HepG2 (cell line): ENCODE measurements around the gene NDUFB10. TPM values are rescaled to one million over a fixed set of nuclear protein-coding genes. Genes with fewer than 3 reads are reported as not detected.
"Not testable (repeated sequence)": the region's sequence is repeated elsewhere in the genome, so short reads cannot be mapped to it uniquely, and the experiment has no call there.

ENCODE experiments used
- ATAC-seq: fragments of 200-7000 bp; cut with Tn5 transposase; 3 replicates; pipeline ENCODE4 v1.9.1; 2020; ENCODE audit warnings: mild to moderate bottlenecking, moderate library complexity
- BruUV-seq: library from RNA; stranded (reverse); fragments of 400-500 nt; replicated peaks from 2 replicates; lab custom pipeline; 2021; lab: Mats Ljungman, UMichigan
- CTCF ChIA-PET: fragments of 300-600 bp; formaldehyde crosslinking; extraction: SDS; loops from one replicate; lab custom pipeline; 2021; ENCODE audit warnings: low total read pairs, inconsistent platforms, low intra/inter-chr PET ratio; lab: Yijun Ruan, JAX
- POLR2A ChIA-PET: fragments of 350-600 bp; sonication (Branson Sonifier 250); formaldehyde crosslinking; loops from one replicate; lab custom pipeline; 2020; ENCODE audit warnings: antibody characterized with exemption, inconsistent platforms; lab: Yijun Ruan, JAX
- DNase-seq: peaks from one replicate; pipeline ENCODE4 v3.0.0-alpha.2; 2015; ENCODE audit warnings: low spot score
- FAIRE-seq: peaks from 3 replicates; lab custom pipeline; 2011; peaks lifted over from hg19 to GRCh38; lab: Jason Lieb, UNC
- H2AFZ ChIP-seq: one replicate; pipeline ENCODE4 v1.6.1; 2011; ENCODE audit warnings: low read length, inconsistent platforms
- H3K27ac ChIP-seq: fragments of 300-600 bp; 3 replicates; pipeline ENCODE4 v1.8.0; 2011; ENCODE audit warnings: mixed run types, mild to moderate bottlenecking, mixed read lengths, low read length, inconsistent platforms; ENCODE audit not compliant: insufficient read depth; ENCODE audit errors: extremely low read length
- H3K27me3 ChIP-seq, 2 experiments: fragments of 200-600 bp in 1 of 2; 2 replicates in 1 of 2; 3 replicates in 1 of 2; pipeline versions ENCODE4 v1.6.0 to v1.8.0; 2011; ENCODE audit warnings: low read length in 2 of 2, mild to moderate bottlenecking in 2 of 2, moderate library complexity in 2 of 2, inconsistent platforms in 1 of 2; ENCODE audit not compliant: insufficient read depth in 2 of 2, control insufficient read depth in 1 of 2
- H3K36me3 ChIP-seq, 2 experiments: fragments of 200-600 bp in 1 of 2; replicated peaks in 1 of 2; 2 replicates in 1 of 2; 3 replicates in 1 of 2; pipeline versions ENCODE4 v1.5.1 to v1.8.0; 2011; ENCODE audit warnings: low read length in 2 of 2, inconsistent platforms in 1 of 2; ENCODE audit not compliant: insufficient read depth in 2 of 2, control insufficient read depth in 1 of 2
- H3K4me1 ChIP-seq: 2 replicates; pipeline ENCODE4 v1.5.1; 2012; ENCODE audit warnings: low read length, inconsistent platforms; ENCODE audit not compliant: insufficient read depth
- H3K4me2 ChIP-seq: 2 replicates; pipeline ENCODE4 v1.6.0; 2011; ENCODE audit warnings: low read depth, low read length, inconsistent platforms
- H3K4me3 ChIP-seq, 3 experiments: fragments of 200-600 bp in 1 of 3; sonication (generic), shearing (Covaris generic) in 1 of 3; replicated peaks in 1 of 3; 2 replicates each; pipeline ENCODE4 v1.5.1; 2011 to 2016; ENCODE audit warnings: low read length in 3 of 3, inconsistent platforms in 2 of 3, low read depth in 2 of 3, mild to moderate bottlenecking in 2 of 3, control low read depth in 1 of 3, mixed read lengths in 1 of 3; ENCODE audit not compliant: insufficient read depth in 1 of 3
- H3K79me2 ChIP-seq: one replicate; pipeline ENCODE4 v1.6.1; 2011; ENCODE audit warnings: low read length, inconsistent platforms; ENCODE audit not compliant: insufficient read depth
- H3K9ac ChIP-seq: 2 replicates; pipeline ENCODE4 v1.6.0; 2011; ENCODE audit warnings: mild to moderate bottlenecking, low read depth, low read length, inconsistent platforms; ENCODE audit not compliant: insufficient read depth
- H3K9me3 ChIP-seq: 2 replicates; pipeline ENCODE4 v1.5.1; 2012; ENCODE audit warnings: mild to moderate bottlenecking, low read length
- H4K20me1 ChIP-seq: 2 replicates; pipeline ENCODE4 v1.6.0; 2011; ENCODE audit warnings: inconsistent platforms, mild to moderate bottlenecking, low read length, moderate library complexity; ENCODE audit not compliant: insufficient read depth
- JARID2 ChIP-seq: sonication (generic); formaldehyde crosslinking; IDR thresholded peaks from 2 replicates; pipeline ENCODE4 v1.8.1; 2023; ENCODE audit warnings: missing genetic modification reagents, inconsistent platforms; ENCODE audit not compliant: insufficient replicate concordance
- NFYB ChIP-seq: sonication (generic); formaldehyde crosslinking; IDR thresholded peaks from 2 replicates; pipeline ENCODE4 v1.4.0; 2020; ENCODE audit warnings: missing genetic modification reagents
- NFYC ChIP-seq: IDR thresholded peaks from 2 replicates; pipeline ENCODE4 v1.6.1; 2016; ENCODE audit warnings: missing genetic modification reagents, missing compliant biosample characterization
- POLR2A ChIP-seq, 2 experiments: IDR thresholded peaks; 2 replicates each; pipeline ENCODE4 v1.6.1; 2011; ENCODE audit warnings: low read depth in 2 of 2, low read length in 2 of 2, mild to moderate bottlenecking in 1 of 2, moderate library complexity in 1 of 2; ENCODE audit not compliant: insufficient read depth in 1 of 2
- POLR2AphosphoS5 ChIP-seq: IDR thresholded peaks from 2 replicates; pipeline ENCODE4 v1.6.1; 2012; ENCODE audit warnings: low read depth, low read length
- POLR2G ChIP-seq: fragments of 200-400 bp; formaldehyde crosslinking; IDR thresholded peaks from 2 replicates; pipeline ENCODE4 v1.6.1; 2018; ENCODE audit warnings: mild to moderate bottlenecking, low read depth, low read length, moderate library complexity
- RBFOX2 ChIP-seq: fragments of 200-400 bp; formaldehyde crosslinking; IDR thresholded peaks from 2 replicates; pipeline ENCODE4 v1.6.1; 2017; ENCODE audit warnings: low read depth, mild to moderate bottlenecking, low read length
- SP1 ChIP-seq, 2 experiments: fragments of 450-650 bp in 1 of 2; sonication (generic) in 1 of 2; formaldehyde crosslinking in 1 of 2; IDR thresholded peaks; 2 replicates each; pipeline versions ENCODE4 v1.4.0 to v1.6.1; 2016 to 2020; ENCODE audit warnings: missing genetic modification reagents in 1 of 2
- STAT5B ChIP-seq: sonication (generic); formaldehyde crosslinking; IDR thresholded peaks from 2 replicates; pipeline ENCODE4 v1.4.0; 2020; ENCODE audit warnings: missing genetic modification reagents
- THAP11 ChIP-seq: IDR thresholded peaks from 2 replicates; pipeline ENCODE4 v1.6.1; 2016; ENCODE audit warnings: missing biosample characterization, missing genetic modification reagents
- WGBS: methylation state at CpG from one replicate; pipeline ENCODE4 v1.1.6; 2017; ENCODE audit warnings: low lambda C conversion rate; 5-methylcytosine and 5-hydroxymethylcytosine counted together
- in situ Hi-C: cut with HindIII; loops from 2 replicates; pipeline ENCODE4 v1.10.0; 2017; ENCODE audit warnings: low pct_unique_long_range_greater_than_20kb; ENCODE audit not compliant: extremely low pct_ligation_motif_present
- intact Hi-C: fragments of 100-400 bp; cut with micrococcal nuclease; formaldehyde crosslinking; loops from one replicate; pipeline ENCODE4 v1.10.0; 2022; ENCODE audit not compliant: unreplicated experiment
- polyA plus RNA-seq, 8 experiments: library from polyadenylated mRNA; depleted of rRNA in 3 of 8; stranded (reverse) in 7 of 8; unstranded in 1 of 8; fragments of >200 nt; fragmentation: Illumina TruSeq in 4 of 8; extraction: Trizol in 4 of 8; gene quantifications; 2 replicates each; pipeline versions ENCODE4 v1.2.1 to v1.2.3, GENCODE V29; 2011 to 2016; ENCODE audit warnings: low read depth in 4 of 8, missing spikeins in 1 of 8, mixed read lengths in 1 of 8; ENCODE audit not compliant: insufficient read depth in 1 of 8
- total RNA-seq, 5 experiments: library from RNA; depleted of rRNA; stranded (reverse); fragments of >200 nt; fragmentation: Illumina TruSeq; extraction: Trizol; gene quantifications; 2 replicates each; pipeline ENCODE4 v1.2.3, GENCODE V29; 2016; ENCODE audit warnings: low read depth in 1 of 5
- TF ChIP-seq, protein P1 (sequence below): sonication (generic); formaldehyde crosslinking; IDR thresholded peaks from 2 replicates; pipeline ENCODE4 v1.4.0; 2020; ENCODE audit warnings: missing genetic modification reagents
- TF ChIP-seq, protein P2 (sequence below): sonication (generic); formaldehyde crosslinking; IDR thresholded peaks from 2 replicates; pipeline ENCODE4 v1.8.0; 2022; ENCODE audit warnings: mild to moderate bottlenecking, missing genetic modification reagents, moderate library complexity
- TF ChIP-seq, protein P3 (sequence below): sonication (generic); formaldehyde crosslinking; IDR thresholded peaks from 2 replicates; pipeline ENCODE4 v1.8.0; 2022; ENCODE audit warnings: missing genetic modification reagents, mild to moderate bottlenecking, moderate library complexity, borderline replicate concordance
- TF ChIP-seq, protein P4 (sequence below): sonication (generic); formaldehyde crosslinking; IDR thresholded peaks from 2 replicates; pipeline ENCODE4 v1.4.0; 2020; ENCODE audit warnings: missing genetic modification reagents
- TF ChIP-seq, protein P5 (sequence below): IDR thresholded peaks from 2 replicates; pipeline ENCODE4 v1.6.1; 2016; ENCODE audit warnings: missing genetic modification reagents, missing compliant biosample characterization

Gene NDUFB10
- total and polyA plus RNA-seq, 2 of the 13 experiments (the other 11 are each of a cell fraction or from before 2014, with no cell fraction given) = 68.6 to 157 TPM

DNA sequence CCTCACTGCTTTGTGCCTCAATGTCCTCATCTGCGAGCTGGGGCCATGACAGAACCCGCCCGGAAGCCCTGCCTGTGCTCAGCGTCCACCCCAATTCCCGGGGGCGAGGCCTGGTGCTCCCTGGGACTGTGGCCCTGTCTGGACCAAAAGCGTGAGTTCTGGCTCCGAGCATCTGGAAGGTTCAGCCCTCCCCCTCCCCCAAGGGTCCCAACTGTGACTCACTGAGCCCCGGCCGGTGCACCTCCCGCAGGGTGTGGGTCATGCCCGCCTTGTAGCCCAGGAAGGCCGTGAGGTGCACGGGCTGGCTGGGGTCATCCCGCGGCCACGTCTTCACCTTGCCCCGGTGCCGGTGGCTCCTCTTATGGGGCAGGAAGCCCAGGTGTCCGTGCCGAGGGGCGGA is 5.6 kb upstream of the NDUFB10 start (continued):
- TF ChIP-seq STAT5B (CRISPR knock-in tag) = no peak
- no peak for TF ChIP-seq JARID2
- TF ChIP-seq, protein P1, sequence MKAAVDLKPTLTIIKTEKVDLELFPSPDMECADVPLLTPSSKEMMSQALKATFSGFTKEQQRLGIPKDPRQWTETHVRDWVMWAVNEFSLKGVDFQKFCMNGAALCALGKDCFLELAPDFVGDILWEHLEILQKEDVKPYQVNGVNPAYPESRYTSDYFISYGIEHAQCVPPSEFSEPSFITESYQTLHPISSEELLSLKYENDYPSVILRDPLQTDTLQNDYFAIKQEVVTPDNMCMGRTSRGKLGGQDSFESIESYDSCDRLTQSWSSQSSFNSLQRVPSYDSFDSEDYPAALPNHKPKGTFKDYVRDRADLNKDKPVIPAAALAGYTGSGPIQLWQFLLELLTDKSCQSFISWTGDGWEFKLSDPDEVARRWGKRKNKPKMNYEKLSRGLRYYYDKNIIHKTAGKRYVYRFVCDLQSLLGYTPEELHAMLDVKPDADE (CRISPR knock-in tag) = no peak
- TF ChIP-seq, protein P2, sequence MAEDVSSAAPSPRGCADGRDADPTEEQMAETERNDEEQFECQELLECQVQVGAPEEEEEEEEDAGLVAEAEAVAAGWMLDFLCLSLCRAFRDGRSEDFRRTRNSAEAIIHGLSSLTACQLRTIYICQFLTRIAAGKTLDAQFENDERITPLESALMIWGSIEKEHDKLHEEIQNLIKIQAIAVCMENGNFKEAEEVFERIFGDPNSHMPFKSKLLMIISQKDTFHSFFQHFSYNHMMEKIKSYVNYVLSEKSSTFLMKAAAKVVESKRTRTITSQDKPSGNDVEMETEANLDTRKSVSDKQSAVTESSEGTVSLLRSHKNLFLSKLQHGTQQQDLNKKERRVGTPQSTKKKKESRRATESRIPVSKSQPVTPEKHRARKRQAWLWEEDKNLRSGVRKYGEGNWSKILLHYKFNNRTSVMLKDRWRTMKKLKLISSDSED = no peak
- TF ChIP-seq, protein P3, sequence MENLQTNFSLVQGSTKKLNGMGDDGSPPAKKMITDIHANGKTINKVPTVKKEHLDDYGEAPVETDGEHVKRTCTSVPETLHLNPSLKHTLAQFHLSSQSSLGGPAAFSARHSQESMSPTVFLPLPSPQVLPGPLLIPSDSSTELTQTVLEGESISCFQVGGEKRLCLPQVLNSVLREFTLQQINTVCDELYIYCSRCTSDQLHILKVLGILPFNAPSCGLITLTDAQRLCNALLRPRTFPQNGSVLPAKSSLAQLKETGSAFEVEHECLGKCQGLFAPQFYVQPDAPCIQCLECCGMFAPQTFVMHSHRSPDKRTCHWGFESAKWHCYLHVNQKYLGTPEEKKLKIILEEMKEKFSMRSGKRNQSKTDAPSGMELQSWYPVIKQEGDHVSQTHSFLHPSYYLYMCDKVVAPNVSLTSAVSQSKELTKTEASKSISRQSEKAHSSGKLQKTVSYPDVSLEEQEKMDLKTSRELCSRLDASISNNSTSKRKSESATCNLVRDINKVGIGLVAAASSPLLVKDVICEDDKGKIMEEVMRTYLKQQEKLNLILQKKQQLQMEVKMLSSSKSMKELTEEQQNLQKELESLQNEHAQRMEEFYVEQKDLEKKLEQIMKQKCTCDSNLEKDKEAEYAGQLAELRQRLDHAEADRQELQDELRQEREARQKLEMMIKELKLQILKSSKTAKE (CRISPR knock-in tag) = no peak
- TF ChIP-seq, all 625 proteins: peak for 0

DNA sequence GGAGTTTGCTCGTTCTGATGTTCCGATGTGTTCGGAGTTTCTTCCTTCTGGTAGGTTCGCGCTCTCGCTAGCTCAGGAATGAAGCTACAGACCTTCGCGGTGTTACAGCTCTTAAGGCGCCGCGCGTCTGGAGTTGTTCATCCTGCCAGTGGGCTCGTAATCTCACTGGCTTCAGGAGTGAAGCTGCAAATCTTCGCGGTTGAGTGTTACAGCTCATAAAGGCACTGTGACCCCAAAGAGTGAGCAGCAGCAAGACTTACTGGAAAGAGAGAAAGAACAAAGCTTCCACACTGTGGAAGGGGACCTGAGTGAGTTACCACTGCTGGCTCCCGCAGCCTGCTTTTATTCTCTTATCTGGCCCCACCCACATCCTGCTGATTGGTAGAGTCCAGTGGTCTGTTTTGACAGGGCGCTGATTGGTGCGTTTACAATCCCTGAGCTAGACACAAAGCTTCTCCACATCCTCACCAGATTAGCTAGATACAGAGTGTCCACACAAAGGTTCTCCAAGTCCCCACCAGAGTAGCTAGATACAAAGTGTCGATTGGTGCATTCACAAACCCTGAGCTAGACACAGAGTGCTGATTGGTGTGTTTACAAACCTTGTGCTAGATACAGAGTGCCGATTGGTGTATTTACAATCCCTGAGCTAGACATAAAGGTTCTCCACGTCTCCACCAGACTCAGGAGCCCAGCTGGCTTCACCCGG is 1.8 kb upstream of the NDUFB10 start:
- ATAC-seq; in situ Hi-C loops; H3K27ac ChIP-seq; H3K9me3 ChIP-seq; H3K9ac ChIP-seq; FAIRE-seq; H3K36me3 ChIP-seq; H3K4me2 ChIP-seq; BruUV-seq; H3K4me3 ChIP-seq; CTCF ChIA-PET; DNase-seq; H2AFZ ChIP-seq; TF ChIP-seq SP1 (IDR thresholded peaks at IDR 0.05): not testable (repeated sequence)
- Histone ChIP-seq H3K79me2 (peaks cover 13% of the 10 kb centered on the region), H3K4me1 (peaks cover 47% of the 10 kb centered on the region), H3K27me3 (peaks cover 3 to 18% of the 10 kb centered on the region in 2 experiments; a peak in 4 of 5 replicates), H4K20me1 (peaks cover 16% of the 10 kb centered on the region)
- intact Hi-C loops = loop anchor here (2.0 kb wide), 1 partner anchor 17 kb away; no protein-coding TSS in a partner anchor
- TF ChIP-seq THAP11 (0 out of 2 replicates have a peak, but pooled peaks have one; percentile 28), NFYB (CRISPR knock-in tag) (peak; percentile 79), POLR2A (IDR thresholded peaks at IDR 0.05; ENCODE audit: insufficient read depth in 1 of 2, low read depth in 2 of 2, low read length in 2 of 2) (peak; percentile 66 to 85), POLR2G (peak; percentile 41; the same call in 1 of the 2 replicates), POLR2AphosphoS5 (peak; percentile 66), SP1 (CRISPR knock-in tag; IDR thresholded peaks at IDR 0.05) (peak; percentile 40; the same call in 1 of the 2 replicates), RBFOX2 (0 out of 2 replicates have a peak, but pooled peaks have one; percentile 19), NFYC (peak; percentile 77)
- TF ChIP-seq, protein P4, sequence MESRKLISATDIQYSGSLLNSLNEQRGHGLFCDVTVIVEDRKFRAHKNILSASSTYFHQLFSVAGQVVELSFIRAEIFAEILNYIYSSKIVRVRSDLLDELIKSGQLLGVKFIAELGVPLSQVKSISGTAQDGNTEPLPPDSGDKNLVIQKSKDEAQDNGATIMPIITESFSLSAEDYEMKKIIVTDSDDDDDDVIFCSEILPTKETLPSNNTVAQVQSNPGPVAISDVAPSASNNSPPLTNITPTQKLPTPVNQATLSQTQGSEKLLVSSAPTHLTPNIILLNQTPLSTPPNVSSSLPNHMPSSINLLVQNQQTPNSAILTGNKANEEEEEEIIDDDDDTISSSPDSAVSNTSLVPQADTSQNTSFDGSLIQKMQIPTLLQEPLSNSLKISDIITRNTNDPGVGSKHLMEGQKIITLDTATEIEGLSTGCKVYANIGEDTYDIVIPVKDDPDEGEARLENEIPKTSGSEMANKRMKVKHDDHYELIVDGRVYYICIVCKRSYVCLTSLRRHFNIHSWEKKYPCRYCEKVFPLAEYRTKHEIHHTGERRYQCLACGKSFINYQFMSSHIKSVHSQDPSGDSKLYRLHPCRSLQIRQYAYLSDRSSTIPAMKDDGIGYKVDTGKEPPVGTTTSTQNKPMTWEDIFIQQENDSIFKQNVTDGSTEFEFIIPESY (CRISPR knock-in tag) = peak; percentile 88
- TF ChIP-seq, protein P5, sequence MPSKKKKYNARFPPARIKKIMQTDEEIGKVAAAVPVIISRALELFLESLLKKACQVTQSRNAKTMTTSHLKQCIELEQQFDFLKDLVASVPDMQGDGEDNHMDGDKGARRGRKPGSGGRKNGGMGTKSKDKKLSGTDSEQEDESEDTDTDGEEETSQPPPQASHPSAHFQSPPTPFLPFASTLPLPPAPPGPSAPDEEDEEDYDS (CRISPR knock-in tag) = peak; percentile 46; the same call in 1 of the 2 replicates
- WGBS = 84% methylated on average over 21 of the region's 22 CpGs
- POLR2A ChIA-PET = interaction anchor here (1.1 to 7.4 kb wide), 5 partner anchors 9 to 27 kb away, joined by 3 to 139 read pairs (median 5); partner anchors contain the start of genes MSRB1, RNF151 and TBL3
